Hippocampal formation (tissue), 2 donors: ENCODE measurements around the gene FAM25A.
A peak's percentile ranks its signal among the peaks of the same experiment; 100 is the strongest.

Experiments used
- DNase-seq, 2 donors: peaks; one replicate each; lab custom pipeline; 2025; lab: John Stamatoyannopoulos, UW

FAM25A gene

GRCh38 chr10:87064651-87065050 is 44.6 kb downstream of the FAM25A start:
- DNase-seq = peak; percentile 34 to 80

- DNase-seq = no peak
Measured at GRCh38 chr10:87066178-87066577, 46.1 kb downstream of the FAM25A start.

GRCh38 chr10:87066865-87067264 is 46.8 kb downstream of the FAM25A start:
- DNase-seq = no peak

- DNase-seq = no peak
Measured at GRCh38 chr10:87068281-87068680, 48.2 kb downstream of the FAM25A start.

- no peak for DNase-seq
Measured at GRCh38 chr10:87072449-87072848, 52.4 kb downstream of the FAM25A start.
